SH-SY5Y (cell line): ENCODE results near the gene ITGA3.

Experiments
- GATA2 ChIP-seq: IDR thresholded peaks from 2 replicates; pipeline ENCODE4 v1.6.1; 2011; ENCODE audit warnings: mild to moderate bottlenecking, low read depth, low read length
- GATA3 ChIP-seq: IDR thresholded peaks from 2 replicates; pipeline ENCODE4 v1.6.1; 2011; ENCODE audit warnings: low read depth, mild to moderate bottlenecking, low read length, moderate library complexity

The ITGA3 gene

GRCh38 chr17:50055055-50055425 lies 870 bp upstream of the ITGA3 start:
- TF ChIP-seq GATA3 (no peak), GATA2 (no peak)

- TF ChIP-seq GATA3 (no peak), GATA2 (no peak)
These were observed 479 bp downstream of the ITGA3 start for GRCh38 chr17:50056217-50056960.

- TF ChIP-seq GATA2 (no peak), GATA3 (no peak)
These were observed 1.0 kb downstream of the ITGA3 start for GRCh38 chr17:50056961-50057330.

- no peak for TF ChIP-seq GATA3
These were observed 1.6 kb downstream of the ITGA3 start for GRCh38 chr17:50057521-50057991.

- TF ChIP-seq GATA3 (no peak), GATA2 (no peak)
These were observed 2.5 kb downstream of the ITGA3 start for GRCh38 chr17:50058296-50058953.

- TF ChIP-seq GATA3 = no peak
- no peak for TF ChIP-seq GATA2
These were observed 3.3 kb downstream of the ITGA3 start for GRCh38 chr17:50059256-50059655.

- TF ChIP-seq GATA2 (no peak), GATA3 (no peak)
These were observed 3.9 kb downstream of the ITGA3 start for GRCh38 chr17:50059759-50060273.

- no peak for TF ChIP-seq GATA2
- TF ChIP-seq GATA3 = no peak
These were observed 5.2 kb downstream of the ITGA3 start for GRCh38 chr17:50060951-50061712.

- TF ChIP-seq GATA3 = no peak
These were observed 6.7 kb downstream of the ITGA3 start for GRCh38 chr17:50062293-50063243.

- no peak for TF ChIP-seq GATA3
- no peak for TF ChIP-seq GATA2
These were observed 7.8 kb downstream of the ITGA3 start for GRCh38 chr17:50063561-50064252.

- TF ChIP-seq GATA2 (no peak), GATA3 (no peak)
These were observed 8.5 kb downstream of the ITGA3 start for GRCh38 chr17:50064253-50065001.

- TF ChIP-seq GATA2 = no peak
- TF ChIP-seq GATA3 = no peak
These were observed 9.1 kb downstream of the ITGA3 start for GRCh38 chr17:50065056-50065455.

- no peak for TF ChIP-seq GATA2
- TF ChIP-seq GATA3 = no peak
These were observed 11.1 kb downstream of the ITGA3 start for GRCh38 chr17:50066995-50067394.
